ENCODE measurements around the gene DCBLD1. TPM values are rescaled to one million over a fixed set of nuclear protein-coding genes. Genes with fewer than 3 reads are reported as not detected.
A peak's percentile ranks its signal among the peaks of the same experiment; 100 is the strongest.

DCBLD1 gene
- total and polyA plus RNA-seq, 2 of the 13 experiments (the other 11 are each of a cell fraction or from before 2014, with no cell fraction given): 23.2 to 41.5 TPM

- peaks cover 31% of the 10 kb centered on the region for H3K79me2 ChIP-seq (ENCODE audit: insufficient read depth, low read length)
- peak overlapping the region; percentile 86 to 92 (median 91) for H3K4me3 ChIP-seq (replicated peaks in 1 of 3; ENCODE audit: insufficient read depth in 1 of 3, low read depth in 2 of 3, low read length in 3 of 3)
- ChIA-PET POLR2A (interaction anchor here (0.6 to 6.4 kb wide), 6 partner anchors 40 to 121 kb away, joined by 3 to 64 read pairs (median 5); partner anchors contain the start of gene GOPC), CTCF (ENCODE audit: low intra/inter-chr PET ratio, low total read pairs) (interaction anchor here (1.4 kb wide), 1 partner anchor 74 kb away, joined by 5 read pairs; no protein-coding TSS in a partner anchor)
- H3K9me3 ChIP-seq (ENCODE audit: low read length): no peaks in the 10 kb centered on the region
- DNase-seq (ENCODE audit: low spot score): peak; percentile 84
- peak overlapping the region; percentile 55 for H2AFZ ChIP-seq (ENCODE audit: low read length)
- peaks cover under 1% of the 10 kb centered on the region in 2 experiments; a peak in 2 of 5 replicates for H3K36me3 ChIP-seq (replicated peaks in 1 of 2; ENCODE audit: control insufficient read depth in 1 of 2, insufficient read depth in 2 of 2, low read length in 2 of 2)
- no peaks in the 10 kb centered on the region; a peak in 1 of 5 replicates for H3K27me3 ChIP-seq (ENCODE audit: control insufficient read depth in 1 of 2, insufficient read depth in 2 of 2, low read length in 2 of 2)
- BruUV-seq (replicated peaks): no TSS peak
- H3K27ac ChIP-seq (ENCODE audit: extremely low read length, insufficient read depth, low read length): peak overlapping the region; percentile 91
- peak overlapping the region; percentile 99 for H3K4me2 ChIP-seq (ENCODE audit: low read depth, low read length)
- H3K9ac ChIP-seq (ENCODE audit: insufficient read depth, low read depth, low read length): peak overlapping the region; percentile 88
- intact Hi-C loops (cut with micrococcal nuclease; ENCODE audit: unreplicated experiment): loop anchor here (1.0 to 10.0 kb wide), 4 partner anchors 25 to 1227 kb away; partner anchors contain the start of genes GOPC and TSPYL4
- WGBS (ENCODE audit: low lambda C conversion rate): 1% methylated on average over 22 of the region's 22 CpGs
- ATAC-seq: peak; percentile 54
- H3K4me1 ChIP-seq (ENCODE audit: insufficient read depth, low read length): peaks cover 76% of the 10 kb centered on the region
- in situ Hi-C loops (cut with HindIII; ENCODE audit: extremely low pct_ligation_motif_present, low pct_unique_long_range_greater_than_20kb): loop anchor here (5.0 kb wide), 1 partner anchor 66 kb away; no protein-coding TSS in a partner anchor
- no peaks in the 10 kb centered on the region for H4K20me1 ChIP-seq (ENCODE audit: insufficient read depth, low read length)
- no peak for FAIRE-seq
- TF ChIP-seq REL (CRISPR knock-in tag; conservative IDR thresholded peaks at IDR 0.05): peak; percentile 18; the same call in 1 of the 2 replicates
- no peak for TF ChIP-seq GRHL1 (CRISPR knock-in tag; conservative IDR thresholded peaks at IDR 0.05)
- TF ChIP-seq IRX3 (CRISPR knock-in tag; IDR thresholded peaks at IDR 0.05; ENCODE audit: borderline replicate concordance, low read depth): no peak
- no peak for TF ChIP-seq TBX3 (IDR thresholded peaks at IDR 0.05; ENCODE audit: borderline replicate concordance)
- TF ChIP-seq ZFY (CRISPR knock-in tag; IDR thresholded peaks at IDR 0.05): no peak
- no peak for TF ChIP-seq ZNF318 (CRISPR knock-in tag; IDR thresholded peaks at IDR 0.05)
- peak; percentile 66 for TF ChIP-seq TEAD3 (CRISPR knock-in tag; optimal IDR thresholded peaks at IDR 0.05; ENCODE audit: borderline replicate concordance)
- peak; percentile 88; the same call in 1 of the 2 replicates for TF ChIP-seq ZNF614 (CRISPR knock-in tag; IDR thresholded peaks at IDR 0.05; ENCODE audit: borderline replicate concordance)
- no peak for TF ChIP-seq ZNF770 (CRISPR knock-in tag; IDR thresholded peaks at IDR 0.05)
- no peak; the same call in 1 of the 2 replicates for TF ChIP-seq TOE1 (CRISPR knock-in tag; IDR thresholded peaks at IDR 0.05)
- peak; percentile 66; the same call in 1 of the 2 replicates for TF ChIP-seq CBX5 (CRISPR knock-in tag; IDR thresholded peaks at IDR 0.05; ENCODE audit: borderline replicate concordance)
Observed at GRCh38 chr6:117481278-117481925, 1.1 kb upstream of the DCBLD1 start.
